ENCODE measurements around the gene TULP1.

The TULP1 gene

GRCh38 chr6:35496036-35496840 is 16.5 kb downstream of the TULP1 start:
- DNase-seq = no peak

GRCh38 chr6:35495258-35496035 is 17.2 kb downstream of the TULP1 start:
- no peak for DNase-seq

- no peak for DNase-seq
These were observed 18.5 kb downstream of the TULP1 start for GRCh38 chr6:35494161-35494563.

GRCh38 chr6:35493307-35493983 is 19.3 kb downstream of the TULP1 start:
- DNase-seq = no peak

GRCh38 chr6:35492974-35493284 is 19.8 kb downstream of the TULP1 start:
- DNase-seq = no peak

GRCh38 chr6:35492258-35492973 is 20.3 kb downstream of the TULP1 start:
- DNase-seq = no peak

GRCh38 chr6:35491558-35492257 is 21.0 kb downstream of the TULP1 start:
- no peak for DNase-seq

GRCh38 chr6:35490821-35491557 is 21.7 kb downstream of the TULP1 start:
- DNase-seq = no peak

- DNase-seq = no peak
These were observed 22.5 kb downstream of the TULP1 start for GRCh38 chr6:35489995-35490791.

GRCh38 chr6:35489066-35489465 is 23.6 kb downstream of the TULP1 start:
- DNase-seq = no peak

GRCh38 chr6:35488517-35488862 is 24.2 kb downstream of the TULP1 start:
- DNase-seq = no peak

GRCh38 chr6:35487658-35488516 is 24.8 kb downstream of the TULP1 start:
- DNase-seq = no peak

- no peak for DNase-seq
These were observed 26.4 kb downstream of the TULP1 start for GRCh38 chr6:35486005-35486925.

GRCh38 chr6:35485402-35485877 is 27.3 kb downstream of the TULP1 start:
- no peak for DNase-seq

GRCh38 chr6:35484921-35485392 is 27.7 kb downstream of the TULP1 start:
- no peak for DNase-seq

GRCh38 chr6:35483893-35484645 is 28.6 kb downstream of the TULP1 start:
- DNase-seq = no peak

- no peak for DNase-seq
These were observed 29.2 kb downstream of the TULP1 start for GRCh38 chr6:35483490-35483889.

GRCh38 chr6:35483062-35483461 is 29.6 kb downstream of the TULP1 start:
- no peak for DNase-seq
